Lower leg skin (tissue), 4 donors: Measurements from ENCODE around the gene MRO. TPM values are rescaled to one million over a fixed set of nuclear protein-coding genes. Genes with fewer than 3 reads are reported as not detected.

Experiments used
- DNase-seq, 2 donors: peaks; one replicate each; pipeline ENCODE4 v3.0.0-alpha.2; 2019; ENCODE audit warnings: low spot score in 2 of 2
- H3K4me3 ChIP-seq: fragments of 200-600 bp; sonication (generic); 2 replicates; pipeline ENCODE4 v1.5.1; 2017; ENCODE audit warnings: mild to moderate bottlenecking, low read depth; ENCODE audit not compliant: poor library complexity, severe bottlenecking
- POLR2A ChIP-seq, 2 donors: fragments of 450-650 bp; IDR thresholded peaks; one replicate each; pipeline ENCODE4 v1.6.1; 2016 to 2017; ENCODE audit warnings: antibody characterized with exemption in 2 of 2, mild to moderate bottlenecking in 1 of 2, moderate library complexity in 1 of 2
- WGBS, 2 donors: methylation state at CpG; one replicate each; pipeline ENCODE4 v1.1.5; 2018; 5-methylcytosine and 5-hydroxymethylcytosine counted together
- intact Hi-C: fragments of 100-400 bp; cut with DNase I; formaldehyde crosslinking; loops from one replicate; pipeline ENCODE4 v1.15.0; 2023; ENCODE audit warnings: low total_unique reads
- total RNA-seq, 4 donors: library from RNA; depleted of rRNA; stranded (reverse); fragments of >200 nt; gene quantifications; one replicate each; pipeline ENCODE4 v1.1.0, GENCODE V29; 2016
- TF ChIP-seq, protein P1 (sequence below), 3 donors: fragments of 450-650 bp; IDR thresholded peaks; one replicate each; pipeline ENCODE4 v1.5.1; 2016; ENCODE audit warnings: antibody characterized with exemption in 3 of 3, mild to moderate bottlenecking in 3 of 3, moderate library complexity in 2 of 3

The MRO gene
- total RNA-seq, 4 donors from 2014 or later: 0.10 TPM; not detected in 3

DNA sequence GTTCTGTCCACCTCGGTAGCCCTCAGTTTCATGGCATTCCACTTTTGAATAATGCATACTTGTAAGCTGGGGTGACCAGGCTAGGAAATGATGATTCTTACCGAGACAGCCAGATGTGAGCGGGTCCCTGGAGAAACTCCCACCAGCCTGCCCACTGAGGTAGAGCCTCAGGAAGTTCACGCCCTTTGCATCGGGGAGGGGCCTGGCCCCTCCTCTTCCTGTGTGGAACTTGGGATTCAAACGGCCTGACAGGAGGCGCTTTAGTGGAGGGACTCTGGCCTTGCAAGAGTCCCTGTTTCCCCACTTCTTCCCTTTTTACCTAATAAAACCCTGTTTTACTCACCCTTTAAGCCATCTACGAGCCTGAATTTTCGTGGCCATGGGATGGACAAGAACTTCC lies 44.6 kb downstream of the MRO start:
- no peak for TF ChIP-seq POLR2A (IDR thresholded peaks at IDR 0.05)
- TF ChIP-seq, protein P1, sequence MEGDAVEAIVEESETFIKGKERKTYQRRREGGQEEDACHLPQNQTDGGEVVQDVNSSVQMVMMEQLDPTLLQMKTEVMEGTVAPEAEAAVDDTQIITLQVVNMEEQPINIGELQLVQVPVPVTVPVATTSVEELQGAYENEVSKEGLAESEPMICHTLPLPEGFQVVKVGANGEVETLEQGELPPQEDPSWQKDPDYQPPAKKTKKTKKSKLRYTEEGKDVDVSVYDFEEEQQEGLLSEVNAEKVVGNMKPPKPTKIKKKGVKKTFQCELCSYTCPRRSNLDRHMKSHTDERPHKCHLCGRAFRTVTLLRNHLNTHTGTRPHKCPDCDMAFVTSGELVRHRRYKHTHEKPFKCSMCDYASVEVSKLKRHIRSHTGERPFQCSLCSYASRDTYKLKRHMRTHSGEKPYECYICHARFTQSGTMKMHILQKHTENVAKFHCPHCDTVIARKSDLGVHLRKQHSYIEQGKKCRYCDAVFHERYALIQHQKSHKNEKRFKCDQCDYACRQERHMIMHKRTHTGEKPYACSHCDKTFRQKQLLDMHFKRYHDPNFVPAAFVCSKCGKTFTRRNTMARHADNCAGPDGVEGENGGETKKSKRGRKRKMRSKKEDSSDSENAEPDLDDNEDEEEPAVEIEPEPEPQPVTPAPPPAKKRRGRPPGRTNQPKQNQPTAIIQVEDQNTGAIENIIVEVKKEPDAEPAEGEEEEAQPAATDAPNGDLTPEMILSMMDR (IDR thresholded peaks at IDR 0.05): no peak
- H3K4me3 ChIP-seq: no peak overlapping the region
- intact Hi-C loops: no loop called here
- 79 to 84% methylated on average over 9 of the region's 9 CpGs for WGBS, 2 donors
- no peak for DNase-seq

DNA sequence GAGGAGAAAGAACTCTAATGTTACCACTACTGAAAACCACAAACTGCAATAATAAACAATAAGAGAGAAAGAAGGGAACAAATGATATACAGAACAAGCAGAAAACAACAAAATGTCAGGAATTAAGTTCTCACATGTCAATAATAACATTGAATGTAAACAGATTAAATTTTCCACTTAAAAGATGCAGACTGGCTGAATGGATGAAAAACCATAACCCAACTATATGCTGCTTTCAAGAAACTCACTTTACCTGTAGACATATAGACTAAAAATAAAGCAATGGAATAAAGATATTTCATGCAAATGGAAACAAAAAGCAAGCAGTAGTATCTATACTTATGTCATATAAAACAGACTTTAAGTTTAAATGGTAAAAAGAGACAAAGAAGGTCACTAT lies 50.4 kb downstream of the MRO start:
- no peak for DNase-seq
- no peak overlapping the region for H3K4me3 ChIP-seq
- no peak for TF ChIP-seq POLR2A (IDR thresholded peaks at IDR 0.05)
- TF ChIP-seq, protein P1 (IDR thresholded peaks at IDR 0.05): no peak
- intact Hi-C loops: no loop called here

DNA sequence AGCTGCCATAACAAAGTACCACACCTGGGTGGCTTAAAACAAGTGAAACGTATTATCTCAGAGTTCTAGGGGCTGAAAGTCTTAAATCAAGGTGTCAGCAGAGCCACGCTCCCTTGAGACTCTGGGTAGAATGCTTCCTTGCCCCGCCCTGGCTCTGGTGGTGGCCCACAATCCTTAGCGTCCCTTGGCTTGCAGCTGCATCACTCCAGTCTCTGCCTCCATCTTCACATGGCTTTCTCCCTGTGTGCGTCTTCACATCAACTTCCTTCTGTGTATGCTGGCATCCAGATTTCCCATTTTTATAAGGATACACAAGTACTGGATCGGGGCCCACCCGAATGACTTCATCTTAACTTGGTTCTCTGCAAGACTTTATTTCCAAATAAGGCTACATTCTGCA lies 62.5 kb downstream of the MRO start:
- intact Hi-C loops: no loop called here
- H3K4me3 ChIP-seq: no peak overlapping the region
- no peak for DNase-seq
- WGBS, 2 donors: 62 to 68% methylated on average over 7 of the region's 7 CpGs
- TF ChIP-seq POLR2A (IDR thresholded peaks at IDR 0.05): no peak
- TF ChIP-seq, protein P1 (IDR thresholded peaks at IDR 0.05): no peak

DNA sequence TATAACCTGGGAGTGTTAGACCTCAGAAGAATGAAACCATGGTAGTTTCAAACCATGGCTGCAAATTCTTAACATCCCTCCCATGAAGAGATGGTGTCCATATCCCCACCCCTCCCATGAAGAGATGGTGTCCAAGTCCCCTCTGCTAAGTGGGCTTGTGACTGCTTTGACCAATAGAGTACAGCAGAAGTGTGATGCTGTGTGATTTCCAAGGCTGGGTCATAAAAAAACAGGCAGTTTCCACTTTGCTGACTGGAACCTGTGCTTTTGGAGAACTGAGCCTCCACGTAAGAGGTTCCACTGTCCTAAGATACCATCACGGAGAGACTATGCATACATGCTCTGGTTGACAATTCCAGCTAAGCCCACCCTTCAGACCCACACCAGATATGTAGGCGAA lies 65.5 kb downstream of the MRO start:
- DNase-seq: peak in 1 of 2 donors; percentile 2

DNA sequence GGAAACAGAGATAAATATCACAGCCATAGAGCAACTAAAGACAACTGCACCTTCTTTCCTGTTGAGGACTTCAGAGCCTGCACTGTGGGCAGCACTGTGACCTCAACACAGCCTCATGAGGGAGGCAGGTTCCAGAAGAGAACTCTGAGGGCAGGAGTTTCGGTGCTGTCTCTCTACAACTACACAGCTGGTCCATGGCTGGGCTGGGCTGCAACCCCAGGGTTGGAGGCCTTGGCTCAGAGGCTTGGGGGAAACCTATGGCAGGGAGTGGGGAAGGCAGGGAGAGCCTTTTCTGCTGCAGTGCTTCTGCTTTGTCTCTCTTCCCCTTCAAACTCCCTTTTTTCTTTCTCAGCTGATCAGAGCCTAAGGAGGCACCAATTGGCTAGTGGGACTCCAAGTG lies 66.5 kb downstream of the MRO start:
- intact Hi-C loops: no loop called here
- H3K4me3 ChIP-seq: no peak overlapping the region
- 27 to 47% methylated on average over 1 of the region's 1 CpG for WGBS, 2 donors
- TF ChIP-seq, protein P1 (IDR thresholded peaks at IDR 0.05): no peak
- TF ChIP-seq POLR2A (IDR thresholded peaks at IDR 0.05): no peak
- DNase-seq: peak in 1 of 2 donors; percentile 54

More for the DNA sequence above, 65.5 kb downstream of the MRO start:
- WGBS, 2 donors: 94 to 96% methylated on average over 3 of the region's 3 CpGs
- TF ChIP-seq POLR2A (IDR thresholded peaks at IDR 0.05): no peak
- TF ChIP-seq, protein P1 (IDR thresholded peaks at IDR 0.05): no peak
- intact Hi-C loops: no loop called here
- H3K4me3 ChIP-seq: no peak overlapping the region

DNA sequence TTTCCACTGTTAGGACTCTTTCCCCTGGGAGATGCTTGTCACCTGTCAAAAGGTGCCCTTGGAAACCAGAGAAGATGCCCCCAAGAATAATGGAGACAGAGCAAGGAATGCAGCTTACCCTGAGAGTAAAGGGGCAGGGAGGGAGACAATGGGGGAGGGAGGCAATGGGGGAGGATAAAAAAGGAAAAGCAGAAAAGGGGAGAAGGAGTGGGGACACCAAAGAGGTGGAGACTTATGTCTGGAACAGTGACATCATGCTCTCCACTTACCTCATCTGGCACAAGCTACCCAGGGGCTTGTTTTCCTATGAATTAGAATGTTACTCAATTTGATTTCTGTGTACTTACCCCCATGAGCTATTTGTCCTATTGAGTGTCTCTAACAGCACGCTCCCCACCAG lies 67.9 kb downstream of the MRO start:
- WGBS, 2 donors: 70 to 85% methylated on average over 1 of the region's 1 CpG
- peak in 1 of 2 donors; percentile 0 for DNase-seq
- intact Hi-C loops: no loop called here
- no peak for TF ChIP-seq POLR2A (IDR thresholded peaks at IDR 0.05)
- TF ChIP-seq, protein P1 (IDR thresholded peaks at IDR 0.05): no peak
- H3K4me3 ChIP-seq: no peak overlapping the region
